ENCODE results near the gene ADNP2. TPM values are rescaled to one million over a fixed set of nuclear protein-coding genes. Genes with fewer than 3 reads are reported as not detected.

Gene ADNP2, protein sequence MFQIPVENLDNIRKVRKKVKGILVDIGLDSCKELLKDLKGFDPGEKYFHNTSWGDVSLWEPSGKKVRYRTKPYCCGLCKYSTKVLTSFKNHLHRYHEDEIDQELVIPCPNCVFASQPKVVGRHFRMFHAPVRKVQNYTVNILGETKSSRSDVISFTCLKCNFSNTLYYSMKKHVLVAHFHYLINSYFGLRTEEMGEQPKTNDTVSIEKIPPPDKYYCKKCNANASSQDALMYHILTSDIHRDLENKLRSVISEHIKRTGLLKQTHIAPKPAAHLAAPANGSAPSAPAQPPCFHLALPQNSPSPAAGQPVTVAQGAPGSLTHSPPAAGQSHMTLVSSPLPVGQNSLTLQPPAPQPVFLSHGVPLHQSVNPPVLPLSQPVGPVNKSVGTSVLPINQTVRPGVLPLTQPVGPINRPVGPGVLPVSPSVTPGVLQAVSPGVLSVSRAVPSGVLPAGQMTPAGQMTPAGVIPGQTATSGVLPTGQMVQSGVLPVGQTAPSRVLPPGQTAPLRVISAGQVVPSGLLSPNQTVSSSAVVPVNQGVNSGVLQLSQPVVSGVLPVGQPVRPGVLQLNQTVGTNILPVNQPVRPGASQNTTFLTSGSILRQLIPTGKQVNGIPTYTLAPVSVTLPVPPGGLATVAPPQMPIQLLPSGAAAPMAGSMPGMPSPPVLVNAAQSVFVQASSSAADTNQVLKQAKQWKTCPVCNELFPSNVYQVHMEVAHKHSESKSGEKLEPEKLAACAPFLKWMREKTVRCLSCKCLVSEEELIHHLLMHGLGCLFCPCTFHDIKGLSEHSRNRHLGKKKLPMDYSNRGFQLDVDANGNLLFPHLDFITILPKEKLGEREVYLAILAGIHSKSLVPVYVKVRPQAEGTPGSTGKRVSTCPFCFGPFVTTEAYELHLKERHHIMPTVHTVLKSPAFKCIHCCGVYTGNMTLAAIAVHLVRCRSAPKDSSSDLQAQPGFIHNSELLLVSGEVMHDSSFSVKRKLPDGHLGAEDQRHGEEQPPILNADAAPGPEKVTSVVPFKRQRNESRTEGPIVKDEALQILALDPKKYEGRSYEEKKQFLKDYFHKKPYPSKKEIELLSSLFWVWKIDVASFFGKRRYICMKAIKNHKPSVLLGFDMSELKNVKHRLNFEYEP
- total RNA-seq = 21.0 TPM

DNA sequence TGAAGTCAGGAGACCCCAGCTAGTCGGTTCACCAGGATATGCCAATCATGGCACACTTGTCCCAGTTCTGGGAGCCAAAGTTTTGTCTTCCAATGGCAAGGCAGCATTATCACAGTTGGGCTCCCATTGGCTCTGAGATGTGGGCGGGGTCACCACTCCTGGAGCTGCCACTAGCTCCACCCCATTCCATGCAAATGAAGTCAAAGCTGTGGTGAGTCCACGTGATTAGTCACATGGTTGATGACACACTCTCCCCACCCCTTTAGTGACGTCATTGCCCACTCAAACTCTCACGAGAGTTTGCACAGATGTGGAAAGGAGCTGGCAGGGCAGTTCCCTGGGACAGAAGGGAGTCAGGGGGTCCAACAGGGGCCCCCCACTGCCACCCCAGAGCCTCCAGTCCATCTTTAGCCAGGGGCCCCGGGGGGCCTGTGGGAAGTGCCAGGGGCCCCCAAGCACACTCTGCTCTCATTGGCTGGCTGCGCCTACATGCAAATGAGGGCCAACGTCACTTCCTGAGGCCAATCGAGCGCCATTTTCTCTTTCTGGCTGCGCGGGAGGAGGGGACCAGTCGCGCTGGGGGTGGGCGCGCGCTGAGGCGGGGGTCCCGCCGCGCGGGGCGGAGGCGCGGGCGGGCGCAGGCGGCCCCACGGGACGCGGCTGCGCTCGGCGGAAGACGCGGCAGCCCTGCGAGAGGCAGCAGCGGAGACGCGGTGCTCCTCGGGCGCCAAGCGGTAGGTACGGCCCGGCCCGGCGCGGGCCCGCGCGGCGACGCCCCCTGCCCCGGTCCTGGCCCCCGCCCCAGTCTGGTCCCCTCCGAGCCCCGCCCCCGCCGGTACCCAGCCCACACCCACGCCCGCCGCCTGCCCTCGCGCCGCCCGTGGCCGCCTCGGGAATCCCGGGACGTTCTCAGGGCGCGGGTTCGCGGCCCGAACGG, at the start of gene ADNP2:
Gene ADNP2, plus strand, starts transcription at position 524 of the 937 bp plus-strand sequence. CDS start 8,281 bp downstream, outside the sequence.

Other genes starting within 250 kb of the ADNP2 start
- 34.2 TPM for gene SLC66A2, start 157.6 kb upstream of the ADNP2 start, total RNA-seq
- 13.0 TPM for gene HSBP1L1, start 144.6 kb upstream of the ADNP2 start, total RNA-seq
- gene TXNL4A, start 120.7 kb upstream of the ADNP2 start, total RNA-seq = 38.7 TPM
- gene RBFA, start 74.8 kb upstream of the ADNP2 start, total RNA-seq = 44.6 TPM
- gene PARD6G, start 138.3 kb downstream of the ADNP2 start, total RNA-seq = 18.3 TPM

Data from metanephros (tissue), 1 donor.